Activated naive CD8-positive, alpha-beta T cell treated with anti-CD3 and anti-CD28 coated beads, Interleukin-2, amount 50 U/mL, for 24 hours (primary cell): ENCODE results near the gene FYTTD1.

ENCODE experiments used
- ATAC-seq: fragments of 150-1000 bp; cut with Tn5 transposase; one replicate; pipeline ENCODE4 v1.10.0; 2021
- DNase-seq: peaks from one replicate; pipeline ENCODE4 v3.0.0; 2021
- H3K27ac Mint-ChIP-seq: one replicate; pipeline ENCODE4 v1.8.0; 2021; ENCODE audit warnings: mild to moderate bottlenecking, mixed read lengths
- H3K27me3 Mint-ChIP-seq: one replicate; pipeline ENCODE4 v1.8.0; 2021; ENCODE audit warnings: mixed read lengths
- H3K36me3 Mint-ChIP-seq: one replicate; pipeline ENCODE4 v1.8.0; 2021; ENCODE audit warnings: low read depth, mixed read lengths
- H3K4me1 Mint-ChIP-seq: one replicate; pipeline ENCODE4 v1.8.0; 2021; ENCODE audit warnings: mixed read lengths
- H3K4me3 Mint-ChIP-seq: one replicate; pipeline ENCODE4 v1.8.0; 2021; ENCODE audit warnings: mild to moderate bottlenecking, moderate library complexity, mixed read lengths
- H3K9me3 Mint-ChIP-seq: one replicate; pipeline ENCODE4 v1.8.0; 2021; ENCODE audit warnings: mixed read lengths

Gene FYTTD1

GRCh38 chr3:197793247-197793646 lies 43.6 kb downstream of the FYTTD1 start:
- peak overlapping the region; percentile 69 for H3K4me3 Mint-ChIP-seq
- H3K27me3 Mint-ChIP-seq, result no peaks in the 10 kb centered on the region
- ATAC-seq (peak; percentile 60), DNase-seq (no peak)
- no peaks in the 10 kb centered on the region for H3K9me3 Mint-ChIP-seq
- H3K4me1 Mint-ChIP-seq, result peaks cover 66% of the 10 kb centered on the region
- H3K36me3 Mint-ChIP-seq, result peaks cover 4% of the 10 kb centered on the region
- peak overlapping the region; percentile 72 for H3K27ac Mint-ChIP-seq

GRCh38 chr3:197794115-197794514 lies 44.4 kb downstream of the FYTTD1 start:
- Mint-ChIP-seq H3K4me3 (peak overlapping the region; percentile 14), H3K36me3 (peaks cover 4% of the 10 kb centered on the region), H3K9me3 (no peaks in the 10 kb centered on the region), H3K27ac (no peak overlapping the region), H3K27me3 (no peaks in the 10 kb centered on the region), H3K4me1 (peaks cover 73% of the 10 kb centered on the region)
- ATAC-seq, result no peak
- no peak for DNase-seq

GRCh38 chr3:197795200-197795599 lies 45.5 kb downstream of the FYTTD1 start:
- H3K4me1 Mint-ChIP-seq, result peaks cover 77% of the 10 kb centered on the region
- DNase-seq (no peak), ATAC-seq (no peak)
- H3K4me3 Mint-ChIP-seq, result no peak overlapping the region
- H3K36me3 Mint-ChIP-seq, result peaks cover 4% of the 10 kb centered on the region
- H3K9me3 Mint-ChIP-seq, result no peaks in the 10 kb centered on the region
- no peaks in the 10 kb centered on the region for H3K27me3 Mint-ChIP-seq
- H3K27ac Mint-ChIP-seq, result no peak overlapping the region

- H3K9me3 Mint-ChIP-seq, result no peaks in the 10 kb centered on the region
- H3K4me3 Mint-ChIP-seq, result no peak overlapping the region
- H3K27ac Mint-ChIP-seq, result peak overlapping the region; percentile 16
- ATAC-seq (no peak), DNase-seq (no peak)
- H3K4me1 Mint-ChIP-seq, result peaks cover 78% of the 10 kb centered on the region
- peaks cover 4% of the 10 kb centered on the region for H3K36me3 Mint-ChIP-seq
- no peaks in the 10 kb centered on the region for H3K27me3 Mint-ChIP-seq
These were observed 46.4 kb downstream of the FYTTD1 start for GRCh38 chr3:197796087-197796486.

GRCh38 chr3:197798863-197799262 lies 49.2 kb downstream of the FYTTD1 start:
- Mint-ChIP-seq H3K36me3 (peaks cover 4% of the 10 kb centered on the region), H3K4me3 (no peak overlapping the region), H3K4me1 (peaks cover 83% of the 10 kb centered on the region), H3K27me3 (no peaks in the 10 kb centered on the region), H3K27ac (no peak overlapping the region), H3K9me3 (no peaks in the 10 kb centered on the region)
- no peak for DNase-seq
- no peak for ATAC-seq

- Mint-ChIP-seq H3K4me1 (peaks cover 72% of the 10 kb centered on the region), H3K27me3 (no peaks in the 10 kb centered on the region), H3K4me3 (no peak overlapping the region), H3K9me3 (no peaks in the 10 kb centered on the region), H3K36me3 (peaks cover 2% of the 10 kb centered on the region), H3K27ac (no peak overlapping the region)
- ATAC-seq (no peak), DNase-seq (no peak)
These were observed 50.7 kb downstream of the FYTTD1 start for GRCh38 chr3:197800379-197800778.

GRCh38 chr3:197801891-197802778 lies 52.5 kb downstream of the FYTTD1 start:
- Mint-ChIP-seq H3K4me3 (peak overlapping the region; percentile 24), H3K27me3 (no peaks in the 10 kb centered on the region), H3K27ac (peak overlapping the region; percentile 31), H3K4me1 (peaks cover 61% of the 10 kb centered on the region), H3K9me3 (no peaks in the 10 kb centered on the region), H3K36me3 (peaks cover 2% of the 10 kb centered on the region)
- ATAC-seq (peak; percentile 69), DNase-seq (peak; percentile 16)

GRCh38 chr3:197802779-197803459 lies 53.2 kb downstream of the FYTTD1 start:
- Mint-ChIP-seq H3K27ac (peak overlapping the region; percentile 31), H3K4me3 (no peak overlapping the region), H3K36me3 (no peaks in the 10 kb centered on the region), H3K27me3 (no peaks in the 10 kb centered on the region), H3K9me3 (no peaks in the 10 kb centered on the region), H3K4me1 (peaks cover 60% of the 10 kb centered on the region)
- DNase-seq, result no peak
- no peak for ATAC-seq

GRCh38 chr3:197804511-197804910 lies 54.8 kb downstream of the FYTTD1 start:
- Mint-ChIP-seq H3K27ac (no peak overlapping the region), H3K27me3 (no peaks in the 10 kb centered on the region), H3K36me3 (no peaks in the 10 kb centered on the region), H3K9me3 (no peaks in the 10 kb centered on the region), H3K4me3 (no peak overlapping the region), H3K4me1 (peaks cover 63% of the 10 kb centered on the region)
- ATAC-seq (no peak), DNase-seq (no peak)

GRCh38 chr3:197807969-197808587 lies 58.4 kb downstream of the FYTTD1 start:
- H3K4me1 Mint-ChIP-seq, result peaks cover 39% of the 10 kb centered on the region
- H3K36me3 Mint-ChIP-seq, result peaks cover 1% of the 10 kb centered on the region
- no peaks in the 10 kb centered on the region for H3K27me3 Mint-ChIP-seq
- ATAC-seq, result peak; percentile 59
- no peak overlapping the region for H3K27ac Mint-ChIP-seq
- H3K9me3 Mint-ChIP-seq, result no peaks in the 10 kb centered on the region
- DNase-seq, result no peak
- H3K4me3 Mint-ChIP-seq, result peak overlapping the region; percentile 5

GRCh38 chr3:197809356-197810020 lies 59.8 kb downstream of the FYTTD1 start:
- Mint-ChIP-seq H3K27ac (peak overlapping the region; percentile 40), H3K36me3 (peaks cover 8% of the 10 kb centered on the region), H3K27me3 (no peaks in the 10 kb centered on the region), H3K4me3 (no peak overlapping the region), H3K4me1 (peaks cover 36% of the 10 kb centered on the region), H3K9me3 (peaks cover 6% of the 10 kb centered on the region)
- DNase-seq, result no peak
- no peak for ATAC-seq

- peaks cover 37% of the 10 kb centered on the region for H3K4me1 Mint-ChIP-seq
- no peak overlapping the region for H3K4me3 Mint-ChIP-seq
- ATAC-seq, result no peak
These were observed 61.2 kb downstream of the FYTTD1 start for GRCh38 chr3:197810901-197811300.

GRCh38 chr3:197811343-197811742 lies 61.7 kb downstream of the FYTTD1 start:
- no peak overlapping the region for H3K27ac Mint-ChIP-seq
- DNase-seq, result no peak
- peaks cover 8% of the 10 kb centered on the region for H3K36me3 Mint-ChIP-seq
- H3K4me1 Mint-ChIP-seq, result peaks cover 36% of the 10 kb centered on the region
- ATAC-seq, result no peak
- no peak overlapping the region for H3K4me3 Mint-ChIP-seq
- no peaks in the 10 kb centered on the region for H3K27me3 Mint-ChIP-seq
- H3K9me3 Mint-ChIP-seq, result peaks cover 6% of the 10 kb centered on the region

More at GRCh38 chr3:197810901-197811300, 61.2 kb downstream of the FYTTD1 start:
- Mint-ChIP-seq H3K36me3 (peaks cover 8% of the 10 kb centered on the region), H3K27me3 (no peaks in the 10 kb centered on the region), H3K27ac (no peak overlapping the region), H3K9me3 (peaks cover 6% of the 10 kb centered on the region)
- DNase-seq, result no peak

- no peak overlapping the region for H3K27ac Mint-ChIP-seq
- no peaks in the 10 kb centered on the region for H3K27me3 Mint-ChIP-seq
- DNase-seq (no peak), ATAC-seq (no peak)
- peaks cover 9% of the 10 kb centered on the region for H3K36me3 Mint-ChIP-seq
- H3K4me3 Mint-ChIP-seq, result no peak overlapping the region
- peaks cover 17% of the 10 kb centered on the region for H3K4me1 Mint-ChIP-seq
- H3K9me3 Mint-ChIP-seq, result peaks cover 6% of the 10 kb centered on the region
These were observed 64.7 kb downstream of the FYTTD1 start for GRCh38 chr3:197814372-197814771.
